HG02678 (cell line): ENCODE measurements around the gene SDR39U1.
"Not testable (repeated sequence)": the region's sequence is repeated elsewhere in the genome, so short reads cannot be mapped to it uniquely, and the experiment has no call there.

ENCODE experiments used
- ATAC-seq: cut with Tn5 transposase; IDR thresholded peaks from one replicate; pipeline ENCODE4 v1.9.1; 2021; ENCODE audit warnings: mild to moderate bottlenecking, moderate library complexity; ENCODE audit not compliant: unreplicated experiment

SDR39U1 gene, protein sequence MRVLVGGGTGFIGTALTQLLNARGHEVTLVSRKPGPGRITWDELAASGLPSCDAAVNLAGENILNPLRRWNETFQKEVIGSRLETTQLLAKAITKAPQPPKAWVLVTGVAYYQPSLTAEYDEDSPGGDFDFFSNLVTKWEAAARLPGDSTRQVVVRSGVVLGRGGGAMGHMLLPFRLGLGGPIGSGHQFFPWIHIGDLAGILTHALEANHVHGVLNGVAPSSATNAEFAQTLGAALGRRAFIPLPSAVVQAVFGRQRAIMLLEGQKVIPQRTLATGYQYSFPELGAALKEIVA

GRCh38 chr14:24442240-24443052 is at the start of gene SDR39U1:
Gene SDR39U1, minus strand, starts transcription at chr14:24442776. Its CDS starts 7 bp downstream, at chr14:24442769.
- ATAC-seq, result peak; percentile 91

DNA sequence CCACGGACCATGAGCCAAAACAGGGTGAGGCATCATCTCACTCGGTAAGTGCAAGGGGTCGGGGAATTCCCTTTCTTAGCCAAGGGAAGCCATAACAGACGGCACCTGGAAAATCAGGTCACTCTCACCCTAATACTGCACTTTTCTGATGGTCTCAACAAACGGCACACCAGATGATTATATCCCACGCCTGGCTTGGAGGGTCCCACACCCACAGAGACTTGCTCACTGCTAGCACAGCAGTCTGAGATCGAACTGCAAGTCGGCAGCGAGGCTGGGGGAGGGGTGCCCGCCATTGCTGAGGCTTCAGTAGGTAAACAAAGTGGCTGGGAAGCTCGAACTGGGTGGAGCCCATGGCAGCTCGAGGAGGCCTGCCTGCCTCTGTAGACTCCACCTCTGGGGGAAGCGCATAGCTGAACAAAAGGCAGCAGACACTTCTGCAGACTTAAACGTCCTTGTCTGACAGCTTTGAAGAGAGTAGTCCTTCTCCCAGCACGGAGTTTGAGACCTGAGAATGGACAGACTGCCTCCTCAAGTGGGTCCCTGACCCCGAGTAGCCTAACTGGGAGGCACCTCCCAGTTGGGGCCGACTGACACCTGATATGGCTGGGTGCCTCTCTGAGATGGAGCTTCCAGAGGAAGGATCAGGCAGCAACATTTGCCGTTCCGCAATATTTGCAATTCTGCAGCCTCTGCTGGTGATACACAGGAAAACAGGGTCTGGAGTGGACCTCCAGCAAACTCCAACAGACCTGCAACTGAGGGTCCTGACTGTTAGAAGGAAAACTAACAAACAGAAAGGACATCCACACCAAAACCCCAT is 49.2 kb upstream of the SDR39U1 start:
- not testable (repeated sequence) for ATAC-seq

- no peak for ATAC-seq
Measured at GRCh38 chr14:24483604-24484252, 41.2 kb upstream of the SDR39U1 start.

DNA sequence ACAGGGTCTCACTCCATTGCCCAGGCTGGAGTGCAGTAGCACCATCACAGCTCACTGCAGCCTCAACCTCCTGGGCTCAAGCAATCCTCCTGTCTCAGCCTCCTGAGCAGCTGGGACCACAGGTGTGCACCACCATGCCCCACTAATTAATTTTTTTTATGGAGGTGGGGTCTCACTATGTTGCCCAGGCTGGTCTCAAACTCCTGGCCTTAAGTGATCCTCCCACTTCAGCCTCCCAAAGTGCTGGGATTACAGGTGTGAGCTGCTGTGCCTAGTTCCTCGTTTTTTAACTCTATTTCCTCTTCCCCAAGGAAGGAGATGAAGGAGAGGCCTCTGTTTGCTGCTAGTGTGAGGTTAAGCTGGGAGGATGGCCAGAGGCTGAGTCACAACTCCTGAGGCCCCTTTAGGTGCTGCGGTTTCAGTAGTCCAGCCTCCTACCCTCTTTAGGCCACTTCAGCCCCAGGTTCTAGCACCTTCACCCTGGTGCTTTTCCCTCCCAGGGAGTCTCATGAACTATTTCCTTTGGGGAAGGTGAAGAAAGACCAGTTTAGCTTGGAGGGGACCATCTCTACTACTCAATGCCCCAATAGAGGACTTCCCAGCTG is 40.2 kb upstream of the SDR39U1 start:
- ATAC-seq, result not testable (repeated sequence)

DNA sequence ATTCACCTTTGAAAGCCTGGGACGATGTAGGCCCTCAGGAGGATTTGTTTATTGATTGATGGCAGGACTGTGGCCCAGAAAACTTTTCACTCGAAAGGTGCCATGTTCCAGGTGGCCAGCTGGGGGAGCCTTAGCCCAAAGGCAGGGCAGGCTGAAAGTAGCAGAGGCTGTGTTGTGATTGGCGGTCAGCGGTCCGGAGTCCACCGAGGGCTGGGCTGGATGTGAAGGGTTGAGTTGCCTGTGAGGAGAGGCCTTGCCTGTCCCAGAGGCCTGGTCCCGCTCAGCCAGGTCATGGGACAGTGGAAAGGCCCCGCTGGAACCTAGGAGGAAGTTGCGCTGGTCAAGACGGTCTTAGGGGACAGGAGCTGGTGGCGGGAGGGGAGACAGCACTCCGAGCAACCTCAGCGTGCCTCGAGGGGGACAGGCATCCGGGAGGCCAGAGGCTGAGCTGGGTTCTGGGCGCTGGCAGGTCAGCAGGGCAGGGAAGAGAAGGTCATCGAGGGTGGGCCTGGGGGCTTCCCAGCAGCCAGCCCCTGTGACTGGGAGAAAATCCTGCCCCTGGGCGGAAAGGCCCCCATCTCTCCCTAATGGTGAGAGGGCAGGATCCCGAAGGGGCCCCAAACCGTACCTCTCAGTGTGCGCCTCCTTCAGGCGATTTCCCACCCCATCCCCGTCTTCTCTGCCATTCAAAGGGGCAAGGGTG is 39.2 kb upstream of the SDR39U1 start:
- peak; percentile 93 for ATAC-seq

GRCh38 chr14:24479999-24480398 is 37.4 kb upstream of the SDR39U1 start:
- not testable (repeated sequence) for ATAC-seq

GRCh38 chr14:24475261-24475660 is 32.7 kb upstream of the SDR39U1 start:
- no peak for ATAC-seq

- ATAC-seq, result no peak
Measured at GRCh38 chr14:24473211-24473610, 30.6 kb upstream of the SDR39U1 start.

GRCh38 chr14:24470450-24470849 is 27.9 kb upstream of the SDR39U1 start:
- not testable (repeated sequence) for ATAC-seq

- no peak for ATAC-seq
Measured at GRCh38 chr14:24465805-24466204, 23.2 kb upstream of the SDR39U1 start.

- ATAC-seq, result no peak
Measured at GRCh38 chr14:24465368-24465767, 22.8 kb upstream of the SDR39U1 start.

DNA sequence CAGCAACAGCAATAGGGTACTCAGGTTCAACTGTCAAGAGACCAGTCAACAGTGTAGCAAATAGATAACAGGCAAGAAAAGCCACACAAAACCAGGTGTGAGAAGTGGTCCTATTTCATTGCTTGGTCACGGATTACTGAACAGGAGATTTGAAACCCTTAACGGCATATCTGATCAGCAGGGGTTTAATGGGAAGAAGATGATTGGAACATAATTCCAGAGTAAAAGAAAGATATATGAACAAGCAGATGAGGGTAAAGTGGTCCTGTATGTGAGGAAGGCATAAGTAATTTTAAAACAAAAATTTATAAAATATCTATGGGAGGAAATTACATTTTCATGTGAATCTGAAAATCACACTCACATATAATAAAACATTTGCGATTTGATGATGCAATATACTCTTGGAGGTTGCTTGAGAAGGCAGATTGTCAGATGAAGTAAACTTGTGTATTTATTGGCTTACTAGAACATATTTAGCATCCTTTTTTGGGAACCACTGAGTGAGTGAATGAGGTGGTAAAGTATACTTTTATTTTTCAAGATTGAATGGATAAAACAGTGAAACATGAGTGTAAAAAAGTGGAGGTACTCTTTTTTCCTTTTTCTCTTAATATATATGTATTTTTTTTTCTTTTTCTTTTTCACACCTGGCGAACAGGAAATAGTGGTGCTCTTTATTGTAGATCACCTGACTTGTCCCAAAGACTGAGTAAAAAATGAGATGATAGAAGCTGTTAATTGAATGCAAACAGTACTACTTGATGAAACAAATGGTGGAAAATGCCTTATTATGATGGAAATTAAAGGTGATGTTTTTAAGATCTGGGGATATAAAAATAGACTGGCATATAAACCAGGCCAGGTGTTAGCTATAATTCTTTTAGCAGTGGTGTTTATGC is 21.6 kb upstream of the SDR39U1 start:
- no peak for ATAC-seq

DNA sequence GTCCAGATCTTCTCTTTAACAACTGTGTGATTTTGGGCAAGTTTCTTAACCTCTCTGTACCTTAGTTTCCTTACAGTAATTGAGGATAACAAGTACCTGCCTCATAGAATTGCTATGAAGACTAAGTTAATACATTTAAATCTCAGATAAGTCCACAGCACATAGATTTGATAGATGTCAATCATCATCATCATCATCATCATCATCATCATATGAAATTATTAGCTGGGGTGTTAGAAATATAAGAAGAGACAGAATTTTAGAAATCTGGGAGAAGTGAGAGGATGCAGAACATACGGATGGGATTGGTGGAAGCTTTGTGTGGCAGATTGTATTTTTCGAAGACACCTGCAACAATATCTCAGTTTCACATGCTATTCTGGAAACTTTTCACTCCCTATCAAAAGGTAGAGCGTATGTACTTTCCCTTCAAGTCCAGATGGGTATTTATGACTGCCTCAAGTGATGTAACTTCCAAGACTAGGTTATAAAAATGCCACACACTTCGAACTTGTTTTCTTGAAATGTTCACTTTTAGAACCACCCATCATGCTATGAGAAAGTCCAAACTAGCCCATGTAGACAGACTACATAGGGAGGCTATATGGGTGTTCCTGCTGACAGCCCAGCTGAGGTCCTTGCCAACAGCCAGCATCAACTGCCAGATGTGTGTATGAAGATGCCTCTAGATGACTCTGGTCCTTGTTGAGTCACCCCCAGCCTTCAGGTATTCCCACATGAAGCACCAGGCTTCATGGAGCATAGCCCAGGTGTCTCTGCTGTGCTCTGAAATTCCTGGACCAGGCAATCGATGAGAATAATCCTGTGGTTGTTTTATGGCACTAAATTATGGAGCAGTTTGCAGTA is 20.7 kb upstream of the SDR39U1 start:
- ATAC-seq, result no peak

DNA sequence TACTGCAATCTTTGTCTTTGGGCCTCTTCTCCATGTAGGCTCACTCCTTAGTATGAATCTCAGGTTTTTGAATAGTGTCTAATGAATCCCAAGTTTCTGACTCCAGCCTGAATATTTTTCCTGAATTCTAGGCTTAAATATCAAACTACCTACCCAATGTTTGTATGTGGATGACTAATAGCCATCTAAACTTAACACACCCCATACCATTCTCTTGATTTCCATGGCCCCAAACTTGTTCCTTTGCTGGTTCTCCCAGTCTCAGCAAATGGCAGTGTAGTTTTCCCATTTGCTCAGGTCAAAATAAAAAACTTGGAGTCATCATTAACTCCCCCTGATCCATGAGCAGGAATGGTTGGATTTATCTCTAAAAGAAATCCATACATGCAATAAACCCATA is 18.8 kb upstream of the SDR39U1 start:
- no peak for ATAC-seq

DNA sequence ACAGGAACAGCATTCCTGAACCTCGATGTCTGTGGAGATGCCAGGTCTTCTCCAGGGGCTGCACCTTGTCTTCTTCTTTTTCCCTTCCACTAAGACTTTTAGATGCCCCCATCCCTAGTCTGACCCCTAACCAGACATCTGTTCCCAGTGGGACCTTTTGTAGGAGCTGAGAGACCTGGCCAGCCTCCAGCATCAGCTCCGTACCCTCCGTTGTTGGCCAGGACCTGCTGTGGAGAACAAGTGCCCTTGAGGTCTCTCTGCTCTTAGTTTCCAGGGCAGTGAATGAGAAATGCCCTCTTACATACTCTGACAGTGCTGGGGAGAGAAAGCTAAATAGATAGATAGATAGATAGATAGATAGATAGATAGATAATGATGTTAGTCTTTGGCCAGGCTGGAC is 16.8 kb upstream of the SDR39U1 start:
- ATAC-seq, result no peak

DNA sequence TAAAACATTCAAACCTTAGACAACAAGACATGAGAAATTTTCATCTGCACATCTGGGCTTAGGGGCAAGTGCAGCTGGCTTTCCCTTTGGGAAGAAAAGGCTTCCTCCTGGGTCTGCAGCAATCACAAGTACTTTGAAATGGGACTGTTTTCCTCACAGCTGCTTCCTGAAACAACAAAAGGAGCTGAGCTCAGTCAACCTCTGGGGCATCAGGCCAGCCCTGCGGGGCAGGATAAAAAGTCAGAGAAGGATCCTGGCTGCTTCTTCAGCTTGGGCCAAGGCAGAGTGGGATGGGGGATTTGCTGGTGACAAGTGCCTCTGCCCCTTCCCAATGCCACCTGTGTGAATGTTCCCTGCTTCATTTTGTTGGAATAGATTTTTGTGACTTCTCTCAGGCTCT is 16.2 kb upstream of the SDR39U1 start:
- no peak for ATAC-seq

DNA sequence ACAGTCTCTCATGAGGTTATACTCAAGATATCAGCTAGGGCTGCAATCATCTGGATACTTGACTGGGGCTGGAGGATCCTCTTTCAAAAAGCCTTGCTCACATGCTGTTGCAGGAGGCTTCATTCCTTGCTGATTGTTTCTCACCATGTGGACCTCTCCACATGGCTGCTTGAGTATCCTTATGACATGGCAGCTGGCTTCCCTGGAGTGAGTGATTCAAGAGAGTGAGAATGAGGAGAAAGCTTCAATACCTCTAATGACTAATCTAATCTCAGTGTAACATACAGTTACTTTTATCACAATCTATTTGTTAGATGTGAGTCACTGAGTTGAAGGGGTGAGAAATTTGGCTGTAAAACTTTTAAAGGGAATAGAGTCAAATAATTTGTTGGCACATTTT is 14.4 kb upstream of the SDR39U1 start:
- ATAC-seq, result no peak

DNA sequence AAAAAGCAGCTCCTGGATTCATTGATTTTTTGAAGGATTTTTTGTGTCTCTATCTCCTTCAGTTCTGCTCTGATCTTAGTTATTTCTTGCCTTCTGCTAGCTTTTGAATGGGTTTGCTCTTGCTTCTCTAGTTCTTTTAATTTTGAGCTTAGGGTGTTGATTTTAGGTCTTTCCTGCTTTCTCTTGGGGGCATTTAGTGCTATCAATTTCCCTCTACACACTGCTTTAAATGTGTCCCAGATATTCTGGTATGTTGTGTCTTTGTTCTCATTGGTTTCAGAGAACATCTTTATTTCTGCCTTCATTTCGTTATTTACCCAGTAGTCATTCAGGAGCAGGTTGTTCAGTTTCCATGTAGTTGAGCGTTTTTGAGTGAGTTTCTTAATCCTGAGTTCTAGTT is 8.3 kb upstream of the SDR39U1 start:
- ATAC-seq, result not testable (repeated sequence)
